HUES48 (cell line): ENCODE data around the gene DAZ3.
"Not testable (repeated sequence)": the region's sequence is repeated elsewhere in the genome, so short reads cannot be mapped to it uniquely, and the experiment has no call there.

Experiments
- H3K27ac ChIP-seq: one replicate; pipeline ENCODE4 v1.7.0; 2013; ENCODE audit warnings: low read depth, low read length, inconsistent platforms
- H3K27me3 ChIP-seq: 2 replicates; pipeline ENCODE4 v1.6.1; 2013; ENCODE audit warnings: mild to moderate bottlenecking, low read length; ENCODE audit not compliant: control insufficient read depth, insufficient read depth
- H3K36me3 ChIP-seq: 2 replicates; pipeline ENCODE4 v1.6.1; 2013; ENCODE audit warnings: low read length; ENCODE audit not compliant: control insufficient read depth, insufficient read depth
- H3K4me1 ChIP-seq: 2 replicates; pipeline ENCODE4 v1.6.1; 2013; ENCODE audit warnings: mild to moderate bottlenecking, low read length; ENCODE audit not compliant: control insufficient read depth, insufficient read depth
- H3K4me3 ChIP-seq: 2 replicates; pipeline ENCODE4 v1.5.1; 2013; ENCODE audit warnings: mild to moderate bottlenecking, low read depth, low read length
- H3K9ac ChIP-seq: 2 replicates; pipeline ENCODE4 v1.6.1; 2013; ENCODE audit warnings: mild to moderate bottlenecking, low read depth, low read length, moderate library complexity
- H3K9me3 ChIP-seq: 2 replicates; pipeline ENCODE4 v1.6.1; 2013; ENCODE audit warnings: low read length; ENCODE audit not compliant: control insufficient read depth, insufficient read depth

Gene DAZ3

GRCh38 chrY:24813293-24813692 lies at the start of gene DAZ3:
DAZ3 (minus strand) TSS chrY:24813393; CDS start chrY:24813185, 208 bp downstream.
- H3K9me3 ChIP-seq, H3K4me3 ChIP-seq, H3K27ac ChIP-seq: not testable (repeated sequence)

GRCh38 chrY:24833619-24834018 lies 20.4 kb upstream of the DAZ3 start, which contains the start of gene DAZ4:
DAZ4 (plus strand) TSS chrY:24833919; CDS start chrY:24834127, 208 bp downstream.
- not testable (repeated sequence) for H3K9ac ChIP-seq, H3K4me1 ChIP-seq, H3K27me3 ChIP-seq, H3K4me3 ChIP-seq, H3K9me3 ChIP-seq, H3K27ac ChIP-seq, H3K36me3 ChIP-seq

More at GRCh38 chrY:24813293-24813692, at the start of gene DAZ3:
- not testable (repeated sequence) for H3K9ac ChIP-seq, H3K4me1 ChIP-seq, H3K27me3 ChIP-seq, H3K36me3 ChIP-seq

GRCh38 chrY:24825069-24825468 lies 11.9 kb upstream of the DAZ3 start:
- H3K27ac ChIP-seq, H3K4me3 ChIP-seq, H3K4me1 ChIP-seq, H3K27me3 ChIP-seq, H3K36me3 ChIP-seq, H3K9ac ChIP-seq, H3K9me3 ChIP-seq: not testable (repeated sequence)

- H3K36me3 ChIP-seq, H3K9ac ChIP-seq, H3K27me3 ChIP-seq, H3K27ac ChIP-seq, H3K9me3 ChIP-seq, H3K4me1 ChIP-seq, H3K4me3 ChIP-seq: not testable (repeated sequence)
Observed at GRCh38 chrY:24824184-24824879, 11.1 kb upstream of the DAZ3 start.

- not testable (repeated sequence) for H3K9ac ChIP-seq, H3K9me3 ChIP-seq, H3K4me3 ChIP-seq, H3K27me3 ChIP-seq, H3K36me3 ChIP-seq, H3K27ac ChIP-seq, H3K4me1 ChIP-seq
Observed at GRCh38 chrY:24821836-24822235, 8.6 kb upstream of the DAZ3 start.
